ENCODE results near the gene MPG.

DNA sequence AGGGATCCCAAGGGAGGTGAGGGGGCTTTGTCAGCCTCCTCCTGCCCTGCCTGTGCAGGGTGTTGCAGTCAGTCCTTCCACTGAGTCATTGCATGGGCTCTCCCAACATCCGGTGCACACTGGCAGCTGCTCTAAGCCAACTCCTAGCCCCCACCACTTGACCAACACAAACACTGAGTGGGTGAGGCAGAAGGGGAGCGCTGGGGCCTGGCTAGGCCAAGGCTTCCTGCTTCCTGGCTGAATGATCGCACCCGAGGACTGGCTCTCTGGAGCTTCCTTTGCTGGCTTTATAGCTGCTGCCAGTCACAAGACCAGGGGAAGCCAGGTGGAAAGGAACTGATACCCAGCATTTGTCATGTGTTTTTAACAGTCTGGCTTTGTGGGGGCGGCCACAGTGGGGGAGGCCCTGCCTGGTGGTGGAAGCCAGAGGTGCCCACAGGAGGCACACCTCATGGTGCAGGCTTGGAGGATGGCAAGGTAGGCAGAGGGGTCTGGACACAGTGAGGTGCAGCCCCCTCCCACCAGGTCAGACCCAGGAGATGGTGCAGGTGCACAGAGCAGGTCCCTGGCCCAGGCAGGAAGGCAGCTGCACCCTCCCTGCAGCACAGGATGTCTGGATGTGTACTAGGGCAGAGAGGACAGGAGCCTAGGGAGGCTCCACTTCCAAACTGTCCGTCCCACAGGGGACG, 6.8 kb downstream of the MPG start:
- TF ChIP-seq, protein P1, sequence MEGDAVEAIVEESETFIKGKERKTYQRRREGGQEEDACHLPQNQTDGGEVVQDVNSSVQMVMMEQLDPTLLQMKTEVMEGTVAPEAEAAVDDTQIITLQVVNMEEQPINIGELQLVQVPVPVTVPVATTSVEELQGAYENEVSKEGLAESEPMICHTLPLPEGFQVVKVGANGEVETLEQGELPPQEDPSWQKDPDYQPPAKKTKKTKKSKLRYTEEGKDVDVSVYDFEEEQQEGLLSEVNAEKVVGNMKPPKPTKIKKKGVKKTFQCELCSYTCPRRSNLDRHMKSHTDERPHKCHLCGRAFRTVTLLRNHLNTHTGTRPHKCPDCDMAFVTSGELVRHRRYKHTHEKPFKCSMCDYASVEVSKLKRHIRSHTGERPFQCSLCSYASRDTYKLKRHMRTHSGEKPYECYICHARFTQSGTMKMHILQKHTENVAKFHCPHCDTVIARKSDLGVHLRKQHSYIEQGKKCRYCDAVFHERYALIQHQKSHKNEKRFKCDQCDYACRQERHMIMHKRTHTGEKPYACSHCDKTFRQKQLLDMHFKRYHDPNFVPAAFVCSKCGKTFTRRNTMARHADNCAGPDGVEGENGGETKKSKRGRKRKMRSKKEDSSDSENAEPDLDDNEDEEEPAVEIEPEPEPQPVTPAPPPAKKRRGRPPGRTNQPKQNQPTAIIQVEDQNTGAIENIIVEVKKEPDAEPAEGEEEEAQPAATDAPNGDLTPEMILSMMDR (IDR thresholded peaks at IDR 0.05; ENCODE audit: insufficient read depth, low read depth, low read length), result no peak
- no peak for TF ChIP-seq EZH2 (IDR thresholded peaks at IDR 0.05; ENCODE audit: insufficient read depth, low read length)
